ENCODE data around the gene SYMPK.

Gene SYMPK

GRCh38 chr19:45901912-45902650, 39.1 kb upstream of the SYMPK start, which contains the start of gene MYPOP (continued):
- no peak for TF ChIP-seq ZNF560 (tag by site-specific recombination; IDR thresholded peaks at IDR 0.05; ENCODE audit: borderline replicate concordance)
- no peak for TF ChIP-seq FEZF1 (tag by site-specific recombination; IDR thresholded peaks at IDR 0.05)
- no peak for TF ChIP-seq ZNF654 (tag by site-specific recombination; IDR thresholded peaks at IDR 0.05; ENCODE audit: low read depth)
- no peak for TF ChIP-seq ZNF112 (tag by site-specific recombination; IDR thresholded peaks at IDR 0.05)
- TF ChIP-seq ZNF366 (tag by site-specific recombination; conservative IDR thresholded peaks at IDR 0.05): peak; percentile 64
- no peak for TF ChIP-seq ZNF2 (tag by site-specific recombination; IDR thresholded peaks at IDR 0.05)
- no peak for TF ChIP-seq HIC1 (tag by site-specific recombination; IDR thresholded peaks at IDR 0.05)
- no peak for TF ChIP-seq ZNF580 (tag by site-specific recombination; IDR thresholded peaks at IDR 0.05)
- TF ChIP-seq ZNF677 (tag by site-specific recombination; IDR thresholded peaks at IDR 0.05): no peak
- no peak for TF ChIP-seq ZNF792 (tag by site-specific recombination; IDR thresholded peaks at IDR 0.05)
- no peak for TF ChIP-seq ZNF148 (tag by site-specific recombination; IDR thresholded peaks at IDR 0.05; ENCODE audit: borderline replicate concordance)
- no peak for TF ChIP-seq ZNF555 (tag by site-specific recombination; conservative IDR thresholded peaks at IDR 0.05)
- TF ChIP-seq ZNF10 (tag by site-specific recombination; IDR thresholded peaks at IDR 0.05): no peak
- no peak for TF ChIP-seq ZNF16 (tag by site-specific recombination; IDR thresholded peaks at IDR 0.05; ENCODE audit: low read depth)
- no peak for TF ChIP-seq ZNF140 (tag by site-specific recombination; IDR thresholded peaks at IDR 0.05)
- TF ChIP-seq SP2 (tag by site-specific recombination; IDR thresholded peaks at IDR 0.05): no peak
- no peak for TF ChIP-seq ZFHX2 (tag by site-specific recombination; conservative IDR thresholded peaks at IDR 0.05)
- no peak for TF ChIP-seq ZFP69B (tag by site-specific recombination; IDR thresholded peaks at IDR 0.05)
- TF ChIP-seq ZNF155 (tag by site-specific recombination; IDR thresholded peaks at IDR 0.05): no peak
- TF ChIP-seq ZNF701 (tag by site-specific recombination; IDR thresholded peaks at IDR 0.05): no peak
- no peak for TF ChIP-seq HOXC10 (CRISPR knock-in tag; IDR thresholded peaks at IDR 0.05)
- TF ChIP-seq ZNF513 (tag by site-specific recombination; IDR thresholded peaks at IDR 0.05): no peak
- TF ChIP-seq ZSCAN18 (tag by site-specific recombination; IDR thresholded peaks at IDR 0.05): no peak
- TF ChIP-seq ZNF423 (tag by site-specific recombination; IDR thresholded peaks at IDR 0.05): no peak
- no peak for TF ChIP-seq ZSCAN4 (tag by site-specific recombination; IDR thresholded peaks at IDR 0.05)
- TF ChIP-seq SP7 (tag by site-specific recombination; IDR thresholded peaks at IDR 0.05): peak; percentile 15; the same call in 1 of the 2 replicates
- TF ChIP-seq ZNF837 (tag by site-specific recombination; IDR thresholded peaks at IDR 0.05): no peak
- TF ChIP-seq ZNF600 (tag by site-specific recombination; IDR thresholded peaks at IDR 0.05): no peak
- TF ChIP-seq ZNF133 (tag by site-specific recombination; IDR thresholded peaks at IDR 0.05): no peak
- TF ChIP-seq ZNF146 (tag by site-specific recombination; IDR thresholded peaks at IDR 0.05): no peak
- TF ChIP-seq ZNF311 (tag by site-specific recombination; IDR thresholded peaks at IDR 0.05; ENCODE audit: borderline replicate concordance): no peak

Data from HEK293 (cell line).